Pancreas (tissue), 10 donors: ENCODE data around the gene STAT3. TPM values are rescaled to one million over a fixed set of nuclear protein-coding genes. Genes with fewer than 3 reads are reported as not detected.

ENCODE experiments used
- ATAC-seq, 4 donors: fragments of 200-7000 bp; cut with Tn5 transposase; one replicate each; pipeline versions ENCODE4 v1.8.0 to v1.9.1; 2020; ENCODE audit warnings: mild to moderate bottlenecking in 4 of 4, moderate library complexity in 4 of 4
- DNase-seq, 6 donors: peaks; one replicate each; pipeline ENCODE4 v3.0.0-alpha.2; 2020
- FAIRE-seq: peaks from 2 replicates; lab custom pipeline; 2012; peaks lifted over from hg19 to GRCh38; lab: Jason Lieb, UNC
- H3K27ac ChIP-seq, 4 donors: fragments of 200-600 bp; sonication (generic); 1 replicate in 3 of 4; 2 replicates in 1 of 4; pipeline versions ENCODE4 v1.5.0 to v1.8.0; 2020
- H3K27me3 ChIP-seq, 4 donors: fragments of 200-600 bp; one replicate each; pipeline ENCODE4 v1.8.0; 2021
- H3K36me3 ChIP-seq, 3 donors: fragments of 200-600 bp; sonication (generic) in 1 of 3; one replicate each; pipeline versions ENCODE4 v1.5.0 to v1.8.0; 2020 to 2021
- H3K4me1 ChIP-seq, 3 donors: fragments of 200-600 bp; one replicate each; pipeline ENCODE4 v1.8.0; 2021
- H3K4me3 ChIP-seq, 4 donors: fragments of 200-600 bp; sonication (generic) in 2 of 4; one replicate each; pipeline versions ENCODE4 v1.5.0 to v1.8.0; 2020 to 2021
- H3K9me3 ChIP-seq, 4 donors: fragments of 200-600 bp; one replicate each; pipeline ENCODE4 v1.8.0; 2021
- WGBS, 2 donors: extraction: QIAGEN DNeasy Blood & Tissue Kit; methylation state at CpG; one replicate each; pipeline ENCODE4 v1.1.7; 2013; 5-methylcytosine and 5-hydroxymethylcytosine counted together
- intact Hi-C, 3 donors: fragments of 100-400 bp; cut with DNase I; formaldehyde crosslinking; loops; one replicate each; pipeline versions ENCODE4 v1.11.1 to v1.14.2; 2022
- polyA plus RNA-seq, 2 donors: library from polyadenylated mRNA; stranded (reverse); fragments of 200-250 nt; gene quantifications; one replicate each; pipeline ENCODE4 v1.2.3, GENCODE V29; 2013
- total RNA-seq, 6 donors: library from RNA; stranded (reverse); fragmentation: NEBNext Ultra II Directional in 4 of 6; extraction: Animal tissue kit (Norgen Biotek cat#: 25700) in 4 of 6; gene quantifications; one replicate each; pipeline versions ENCODE4 v1.2.1 to v1.2.4, GENCODE V29; 2021 to 2023
- TF ChIP-seq, protein P1 (sequence below), 4 donors: fragments of 200-600 bp; sonication (generic) in 3 of 4; IDR thresholded peaks; one replicate each; pipeline versions ENCODE4 v1.5.0 to v1.8.0; 2021; ENCODE audit warnings: antibody characterized with exemption in 4 of 4
- donor health status: healthy with polysubstance abuse.
- donor health status: DM: no; HTN: no; CAD: no; lungs with moderate emphysema.
- donor health status: DM: no; HTN: no; CAD: no.
- donor health status: control.
- donor health status: control.
- donor health status: Bipolar disorder and iron deficiency.
- donor health status: DM: yes; HTN: yes; CAD: no.
- donor health status: DM: no; HTN: no; CAD: no.
- donor health status: DM: no; HTN: no; CAD: no.
- donor health status: DM: yes; HTN: yes; CAD: no.

The STAT3 gene
- total and polyA plus RNA-seq, 8 donors, result 37.9 to 127 (median 70.6) TPM

GRCh38 chr17:42313389-42313772 lies 74.9 kb downstream of the STAT3 start:
- Histone ChIP-seq H3K27me3 (no peaks in the 10 kb centered on the region), H3K9me3 (no peaks in the 10 kb centered on the region), H3K4me3 (no peak overlapping the region), H3K4me1 (peaks cover 0 to 7% (median 0%) of the 10 kb centered on the region in 3 donors), H3K27ac (no peak overlapping the region), H3K36me3 (peaks cover 14 to 45% (median 15%) of the 10 kb centered on the region in 3 donors)
- FAIRE-seq, result no peak
- intact Hi-C loops, result loop anchor here in 1 of 3 donors (10.0 kb wide), 1 partner anchor 211 kb away; no protein-coding TSS in a partner anchor
- 95 to 98% methylated on average over 4 of the region's 4 CpGs for WGBS, 2 donors
- DNase-seq, result no peak
- no peak for ATAC-seq
- TF ChIP-seq, protein P1, sequence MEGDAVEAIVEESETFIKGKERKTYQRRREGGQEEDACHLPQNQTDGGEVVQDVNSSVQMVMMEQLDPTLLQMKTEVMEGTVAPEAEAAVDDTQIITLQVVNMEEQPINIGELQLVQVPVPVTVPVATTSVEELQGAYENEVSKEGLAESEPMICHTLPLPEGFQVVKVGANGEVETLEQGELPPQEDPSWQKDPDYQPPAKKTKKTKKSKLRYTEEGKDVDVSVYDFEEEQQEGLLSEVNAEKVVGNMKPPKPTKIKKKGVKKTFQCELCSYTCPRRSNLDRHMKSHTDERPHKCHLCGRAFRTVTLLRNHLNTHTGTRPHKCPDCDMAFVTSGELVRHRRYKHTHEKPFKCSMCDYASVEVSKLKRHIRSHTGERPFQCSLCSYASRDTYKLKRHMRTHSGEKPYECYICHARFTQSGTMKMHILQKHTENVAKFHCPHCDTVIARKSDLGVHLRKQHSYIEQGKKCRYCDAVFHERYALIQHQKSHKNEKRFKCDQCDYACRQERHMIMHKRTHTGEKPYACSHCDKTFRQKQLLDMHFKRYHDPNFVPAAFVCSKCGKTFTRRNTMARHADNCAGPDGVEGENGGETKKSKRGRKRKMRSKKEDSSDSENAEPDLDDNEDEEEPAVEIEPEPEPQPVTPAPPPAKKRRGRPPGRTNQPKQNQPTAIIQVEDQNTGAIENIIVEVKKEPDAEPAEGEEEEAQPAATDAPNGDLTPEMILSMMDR (IDR thresholded peaks at IDR 0.05), result no peak

DNA sequence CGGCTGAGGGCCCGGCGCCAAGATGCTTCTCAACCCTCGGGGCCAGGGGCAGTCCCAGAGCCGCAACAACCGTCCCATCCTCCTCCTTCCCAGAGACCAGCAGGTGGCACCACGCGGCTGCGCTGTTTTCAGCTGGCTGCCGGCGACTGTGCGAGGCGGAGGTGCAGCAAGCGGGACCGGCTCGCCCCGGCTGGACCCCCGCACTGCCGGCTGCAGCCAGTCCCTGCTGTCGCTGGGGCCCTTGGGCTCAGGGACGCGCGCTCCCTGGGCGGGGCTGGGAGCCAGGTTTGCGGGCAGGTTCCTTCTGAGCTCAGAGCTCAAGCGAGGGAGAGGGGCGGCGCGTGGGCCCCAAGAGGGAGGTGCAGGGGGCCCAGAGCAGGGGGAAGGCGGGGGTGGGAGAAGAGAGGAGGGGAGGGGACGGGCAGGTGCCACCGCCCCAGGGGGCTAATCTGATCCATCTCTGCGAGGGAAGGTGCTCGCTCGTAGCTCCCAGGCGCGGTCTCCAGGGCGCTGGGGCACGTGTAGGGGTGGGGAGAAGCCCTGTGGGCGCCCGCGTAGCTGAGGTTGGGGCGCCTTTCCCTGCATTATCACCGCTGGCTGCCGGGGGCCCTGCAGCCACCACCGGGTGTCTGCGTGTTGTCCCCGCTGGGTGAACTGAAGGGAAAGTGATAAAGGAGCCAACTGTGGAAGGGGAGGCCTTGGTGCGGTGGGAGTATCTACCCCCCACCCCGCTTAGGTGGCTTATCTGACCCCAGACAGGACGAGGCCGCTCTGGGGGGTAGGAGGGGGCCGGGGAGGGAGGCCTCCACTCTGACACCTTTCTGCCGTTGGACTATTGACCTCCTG lies 75.7 kb downstream of the STAT3 start:
- peaks cover 0 to 1% (median 0%) of the 10 kb centered on the region in 3 donors for H3K4me1 ChIP-seq
- WGBS, 2 donors, result 39 to 52% methylated on average over 50 to 54 of the region's 54 CpGs
- DNase-seq (peak; percentile 69 to 90 (median 76)), ATAC-seq (peak; percentile 65 to 86 (median 80)), FAIRE-seq (no peak)
- H3K36me3 ChIP-seq, result peaks cover 14 to 47% (median 15%) of the 10 kb centered on the region in 3 donors
- TF ChIP-seq, protein P1 (IDR thresholded peaks at IDR 0.05), result peak in 3 of 4 donors; percentile 14 to 24 (median 19)
- H3K27ac ChIP-seq, result peak overlapping the region in 2 of 4 donors; percentile 33 to 44
- intact Hi-C loops, result loop anchor here in 1 of 3 donors (10.0 kb wide), 1 partner anchor 212 kb away; no protein-coding TSS in a partner anchor
- H3K9me3 ChIP-seq, result no peaks in the 10 kb centered on the region
- H3K4me3 ChIP-seq, result no peak overlapping the region
- H3K27me3 ChIP-seq, result no peaks in the 10 kb centered on the region

- intact Hi-C loops, result loop anchor here in 1 of 3 donors (10.0 kb wide), 1 partner anchor 213 kb away; no protein-coding TSS in a partner anchor
- no peak for FAIRE-seq
- H3K36me3 ChIP-seq, result peaks cover 14 to 42% (median 15%) of the 10 kb centered on the region in 3 donors
These were observed 76.3 kb downstream of the STAT3 start for GRCh38 chr17:42312035-42312284.

GRCh38 chr17:42311240-42312034 lies 76.8 kb downstream of the STAT3 start:
- FAIRE-seq, result peak; percentile 26
- Histone ChIP-seq H3K36me3 (peaks cover 9 to 36% (median 12%) of the 10 kb centered on the region in 3 donors), H3K4me3 (no peak overlapping the region), H3K4me1 (no peaks in the 10 kb centered on the region), H3K9me3 (no peaks in the 10 kb centered on the region), H3K27me3 (no peaks in the 10 kb centered on the region), H3K27ac (peak overlapping the region in 2 of 4 donors; percentile 33 to 44)
- peak; percentile 38 to 82 (median 72) for ATAC-seq
- WGBS, 2 donors, result 70 to 78% methylated on average over 19 of the region's 19 CpGs
- TF ChIP-seq, protein P1 (IDR thresholded peaks at IDR 0.05), result no peak
- intact Hi-C loops, result loop anchor here in 1 of 3 donors (10.0 kb wide), 1 partner anchor 213 kb away; no protein-coding TSS in a partner anchor
- peak in 3 of 6 donors; percentile 48 to 78 (median 59) for DNase-seq

More at GRCh38 chr17:42312035-42312284, 76.3 kb downstream of the STAT3 start:
- Histone ChIP-seq H3K4me3 (no peak overlapping the region), H3K27me3 (no peaks in the 10 kb centered on the region), H3K4me1 (no peaks in the 10 kb centered on the region), H3K9me3 (no peaks in the 10 kb centered on the region), H3K27ac (peak overlapping the region in 2 of 4 donors; percentile 33 to 44)
- DNase-seq (no peak), ATAC-seq (no peak)
- 51 to 61% methylated on average over 5 of the region's 5 CpGs for WGBS, 2 donors
- TF ChIP-seq, protein P1 (IDR thresholded peaks at IDR 0.05), result no peak
